GM12878 (cell line): ENCODE measurements around the gene PLA2G15. TPM values are rescaled to one million over a fixed set of nuclear protein-coding genes. Genes with fewer than 3 reads are reported as not detected.

Experiments used
- BACH1 ChIP-seq: fragments of 450-650 bp; IDR thresholded peaks from 2 replicates; pipeline ENCODE4 v1.6.1; 2017; ENCODE audit warnings: mild to moderate bottlenecking, borderline replicate concordance
- BCL11A ChIP-seq: IDR thresholded peaks from 2 replicates; pipeline ENCODE4 v1.6.1; 2011; ENCODE audit warnings: low read depth, low read length
- BCL3 ChIP-seq: IDR thresholded peaks from 2 replicates; pipeline ENCODE4 v1.6.1; 2011; ENCODE audit warnings: borderline replicate concordance, low read depth, mild to moderate bottlenecking, moderate library complexity, low read length; ENCODE audit not compliant: insufficient read depth, poor library complexity, severe bottlenecking
- BMI1 ChIP-seq: fragments of 450-650 bp; IDR thresholded peaks from 2 replicates; pipeline ENCODE4 v1.6.1; 2016; ENCODE audit warnings: mild to moderate bottlenecking, moderate library complexity, borderline replicate concordance
- CEBPZ ChIP-seq: fragments of 150-350 bp; IDR thresholded peaks from 2 replicates; pipeline ENCODE4 v1.6.1; 2016; ENCODE audit warnings: low read depth, low read length
- IRF3 ChIP-seq: fragments of 450-650 bp; IDR thresholded peaks from 2 replicates; pipeline ENCODE4 v1.6.1; 2014; ENCODE audit warnings: mild to moderate bottlenecking
- JUND ChIP-seq: IDR thresholded peaks from 2 replicates; pipeline ENCODE4 v1.6.1; 2012; ENCODE audit warnings: low read depth, mild to moderate bottlenecking, low read length, improper control_type of control experiment, moderate library complexity
- NFIC ChIP-seq: IDR thresholded peaks from 2 replicates; pipeline ENCODE4 v1.6.1; 2012; ENCODE audit warnings: low read depth, mild to moderate bottlenecking, inconsistent platforms, low read length, moderate library complexity
- NKRF ChIP-seq: fragments of 450-650 bp; conservative IDR thresholded peaks from 2 replicates; pipeline ENCODE4 v1.6.1; 2017; ENCODE audit warnings: mild to moderate bottlenecking, moderate library complexity
- NR2C2 ChIP-seq: IDR thresholded peaks from 2 replicates; pipeline ENCODE4 v1.6.1; 2011; ENCODE audit warnings: borderline replicate concordance, low read depth; ENCODE audit not compliant: control insufficient read depth, insufficient read length
- POLR2AphosphoS5 ChIP-seq: IDR thresholded peaks from 2 replicates; pipeline ENCODE4 v1.6.1; 2011; ENCODE audit warnings: mild to moderate bottlenecking, low read length, inconsistent platforms
- SIX5 ChIP-seq: IDR thresholded peaks from 2 replicates; pipeline ENCODE4 v1.6.1; 2011; ENCODE audit warnings: mild to moderate bottlenecking, low read depth, low read length, moderate library complexity; ENCODE audit not compliant: severe bottlenecking
- SREBF2 ChIP-seq: IDR thresholded peaks from 2 replicates; pipeline ENCODE4 v1.6.1; 2012; ENCODE audit warnings: mild to moderate bottlenecking, low read length
- STAT1 ChIP-seq: fragments of 450-650 bp; conservative IDR thresholded peaks from 2 replicates; pipeline ENCODE4 v1.6.1; 2014; ENCODE audit warnings: antibody characterized with exemption, mild to moderate bottlenecking
- STAT3 ChIP-seq: IDR thresholded peaks from 2 replicates; pipeline ENCODE4 v1.6.1; 2011; ENCODE audit warnings: low read depth, low read length, improper control_type of control experiment
- ZBTB11 ChIP-seq: fragments of 450-650 bp; formaldehyde crosslinking; IDR thresholded peaks from 2 replicates; pipeline ENCODE4 v1.5.0; 2022; ENCODE audit warnings: mild to moderate bottlenecking, missing genetic modification characterization
- polyA plus RNA-seq, 11 experiments: library from polyadenylated mRNA; depleted of rRNA in 4 of 11; unstranded in 6 of 11; stranded (reverse) in 5 of 11; fragments of >200 nt; fragmentation: Nextera tagmentation in 4 of 11; fragmentation: Illumina TruSeq in 1 of 11; extraction: Ambion mirVana in 4 of 11; extraction: Trizol in 1 of 11; gene quantifications; 1 replicate in 1 of 11; 2 replicates in 10 of 11; pipeline versions ENCODE4 v1.2.1 to v1.2.3, GENCODE V29; 2011 to 2016; ENCODE audit warnings: inconsistent platforms in 2 of 11, missing spikeins in 2 of 11, low read depth in 1 of 11
- total RNA-seq, 4 experiments: library from RNA; depleted of rRNA in 3 of 4; stranded (reverse); fragments of >200 nt in 3 of 4; fragmentation: Illumina TruSeq in 1 of 4; extraction: Trizol in 1 of 4; gene quantifications; 2 replicates each; pipeline versions ENCODE4 v1.2.1 to v1.2.3, GENCODE V29; 2013 to 2021

PLA2G15 gene
- total and polyA plus RNA-seq, 10 of the 15 experiments (the other 5 are each of a cell fraction or from before 2014, with no cell fraction given), result 0.31 to 9.4 (median 6.8) TPM

GRCh38 chr16:68289621-68290329 lies 44.6 kb downstream of the PLA2G15 start (continued):
- TF ChIP-seq POLR2AphosphoS5 (0 out of 2 replicates have a peak, but pooled peaks have one; percentile 59), IRF3 (no peak), BCL11A (0 out of 2 replicates have a peak, but pooled peaks have one; percentile 3), CEBPZ (no peak), BMI1 (peak; percentile 70; the same call in 1 of the 2 replicates), NFIC (no peak), SREBF2 (no peak), JUND (no peak), STAT3 (no peak), STAT1 (no peak), BCL3 (peak; percentile 26), NKRF (no peak), SIX5 (no peak), BACH1 (no peak; the same call in 1 of the 2 replicates), NR2C2 (no peak), ZBTB11 (CRISPR knock-in tag) (no peak)
